ENCODE data around the gene GTPBP1.

Gene GTPBP1

DNA sequence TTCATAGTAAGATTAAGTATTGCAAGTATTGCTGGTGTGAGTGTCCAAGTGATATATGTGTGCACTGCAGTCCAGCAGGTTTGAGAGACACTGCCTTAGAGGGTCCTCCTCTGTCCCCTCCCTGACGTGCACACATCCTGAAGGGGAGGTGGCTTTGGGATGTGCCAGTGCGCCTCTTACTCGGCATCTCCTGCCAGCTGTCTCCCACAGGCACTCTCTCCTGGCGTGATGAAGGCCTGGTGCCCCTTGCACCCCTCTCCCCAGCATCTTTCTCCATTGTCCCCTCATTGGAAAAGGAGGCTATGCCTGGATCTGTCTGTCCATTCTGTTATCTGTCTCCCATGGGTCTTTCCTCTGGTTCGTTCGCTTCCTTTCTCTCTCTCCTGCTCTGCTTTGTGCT lies 24.2 kb downstream of the GTPBP1 start:
- Histone ChIP-seq H3K27ac (ENCODE audit: low read length) (no peak overlapping the region), H3K4me3 (ENCODE audit: low read length) (no peak overlapping the region), H3K4me1 (ENCODE audit: control insufficient read depth, low read depth, low read length) (no peaks in the 10 kb centered on the region), H3K9ac (ENCODE audit: low read length) (no peak overlapping the region), H3K36me3 (ENCODE audit: control insufficient read depth, low read depth, low read length) (peaks cover 72% of the 10 kb centered on the region), H3K27me3 (ENCODE audit: control insufficient read depth, insufficient read depth, low read length) (no peaks in the 10 kb centered on the region), H3K9me3 (ENCODE audit: control insufficient read depth, low read depth, low read length) (no peaks in the 10 kb centered on the region)

DNA sequence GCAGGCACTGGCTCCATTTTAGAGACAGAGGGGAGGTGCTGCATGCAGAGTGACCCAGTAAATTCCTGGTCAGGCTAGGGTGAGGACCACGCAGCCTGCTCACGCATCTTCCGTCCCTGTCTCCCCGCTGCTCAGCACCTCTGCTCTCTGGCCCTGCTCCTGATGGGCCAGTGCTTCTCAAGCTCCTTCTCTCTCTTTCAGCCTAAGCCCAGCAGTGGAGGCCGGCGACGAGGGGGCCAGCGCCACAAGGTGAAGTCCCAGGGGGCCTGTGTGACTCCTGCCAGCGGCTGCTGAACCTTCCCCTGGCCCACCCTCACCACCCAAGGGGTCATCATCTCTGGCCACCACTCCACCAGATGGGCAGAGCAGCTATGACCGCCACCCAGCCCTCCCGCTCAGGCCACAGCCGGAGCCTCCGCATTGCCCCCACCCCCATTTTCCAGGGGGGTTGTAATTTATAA lies 24.7 kb downstream of the GTPBP1 start:
- Histone ChIP-seq H3K36me3 (ENCODE audit: control insufficient read depth, low read depth, low read length) (peaks cover 70% of the 10 kb centered on the region), H3K4me1 (ENCODE audit: control insufficient read depth, low read depth, low read length) (no peaks in the 10 kb centered on the region), H3K27ac (ENCODE audit: low read length) (no peak overlapping the region), H3K9ac (ENCODE audit: low read length) (no peak overlapping the region), H3K27me3 (ENCODE audit: control insufficient read depth, insufficient read depth, low read length) (no peaks in the 10 kb centered on the region), H3K9me3 (ENCODE audit: control insufficient read depth, low read depth, low read length) (no peaks in the 10 kb centered on the region), H3K4me3 (ENCODE audit: low read length) (no peak overlapping the region)

DNA sequence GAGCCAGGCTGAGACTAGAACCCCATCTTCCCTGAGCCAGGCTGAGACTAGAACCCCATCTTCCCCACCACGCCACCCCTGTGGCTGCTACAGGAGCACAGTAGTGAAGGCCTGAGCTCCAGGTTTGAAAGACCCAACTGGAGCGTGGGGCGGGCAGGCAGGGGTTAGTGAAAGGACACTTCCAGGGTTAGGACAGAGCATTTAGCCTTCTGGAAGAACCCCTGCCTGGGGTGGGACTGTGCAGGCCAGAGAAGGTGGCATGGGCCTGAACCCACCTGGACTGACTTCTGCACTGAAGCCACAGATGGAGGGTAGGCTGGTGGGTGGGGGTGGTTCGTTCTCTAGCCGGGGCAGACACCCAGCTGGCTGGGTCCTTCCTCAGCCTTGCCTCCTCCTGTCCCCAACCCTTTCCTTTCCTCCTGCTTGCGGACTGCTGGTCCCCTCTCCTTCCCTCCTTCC lies 26.0 kb downstream of the GTPBP1 start:
- no peak overlapping the region for H3K27ac ChIP-seq (ENCODE audit: low read length)
- no peak overlapping the region for H3K9ac ChIP-seq (ENCODE audit: low read length)
- H3K4me1 ChIP-seq (ENCODE audit: control insufficient read depth, low read depth, low read length), result no peaks in the 10 kb centered on the region
- H3K9me3 ChIP-seq (ENCODE audit: control insufficient read depth, low read depth, low read length), result no peaks in the 10 kb centered on the region
- no peak overlapping the region for H3K4me3 ChIP-seq (ENCODE audit: low read length)
- no peaks in the 10 kb centered on the region for H3K27me3 ChIP-seq (ENCODE audit: control insufficient read depth, insufficient read depth, low read length)
- peaks cover 57% of the 10 kb centered on the region for H3K36me3 ChIP-seq (ENCODE audit: control insufficient read depth, low read depth, low read length)

DNA sequence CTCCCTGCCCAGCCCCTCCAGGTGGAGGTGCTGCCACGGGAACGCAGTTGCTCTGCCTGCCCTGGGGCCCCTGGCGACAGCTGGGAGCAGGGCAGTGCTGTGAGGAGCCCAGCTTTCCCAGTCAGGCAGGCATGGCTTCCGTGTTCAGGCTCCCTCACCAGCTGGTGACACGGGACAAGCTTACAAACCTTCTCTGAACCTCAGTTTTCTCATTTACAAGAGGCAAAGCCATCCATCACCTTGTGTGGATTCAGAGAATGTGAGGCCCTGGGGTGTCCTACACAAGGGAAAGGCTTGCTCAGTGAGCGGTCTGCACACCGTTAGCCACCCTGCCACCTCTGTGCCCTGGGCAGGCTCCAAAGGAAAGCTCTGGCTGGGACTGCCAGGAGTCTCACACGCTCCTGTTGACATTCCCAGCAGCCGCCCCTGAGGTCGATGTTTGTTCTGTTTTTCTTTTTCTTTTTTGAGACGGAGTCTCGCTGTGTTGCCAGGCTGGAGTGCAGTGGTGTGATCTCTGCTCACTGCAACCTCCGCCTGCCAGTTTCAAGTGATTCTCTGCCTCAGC lies 26.6 kb downstream of the GTPBP1 start:
- no peak overlapping the region for H3K9ac ChIP-seq (ENCODE audit: low read length)
- H3K9me3 ChIP-seq (ENCODE audit: control insufficient read depth, low read depth, low read length), result no peaks in the 10 kb centered on the region
- H3K4me1 ChIP-seq (ENCODE audit: control insufficient read depth, low read depth, low read length), result no peaks in the 10 kb centered on the region
- H3K27me3 ChIP-seq (ENCODE audit: control insufficient read depth, insufficient read depth, low read length), result no peaks in the 10 kb centered on the region
- H3K36me3 ChIP-seq (ENCODE audit: control insufficient read depth, low read depth, low read length), result peaks cover 51% of the 10 kb centered on the region
- H3K4me3 ChIP-seq (ENCODE audit: low read length), result no peak overlapping the region
- no peak overlapping the region for H3K27ac ChIP-seq (ENCODE audit: low read length)

DNA sequence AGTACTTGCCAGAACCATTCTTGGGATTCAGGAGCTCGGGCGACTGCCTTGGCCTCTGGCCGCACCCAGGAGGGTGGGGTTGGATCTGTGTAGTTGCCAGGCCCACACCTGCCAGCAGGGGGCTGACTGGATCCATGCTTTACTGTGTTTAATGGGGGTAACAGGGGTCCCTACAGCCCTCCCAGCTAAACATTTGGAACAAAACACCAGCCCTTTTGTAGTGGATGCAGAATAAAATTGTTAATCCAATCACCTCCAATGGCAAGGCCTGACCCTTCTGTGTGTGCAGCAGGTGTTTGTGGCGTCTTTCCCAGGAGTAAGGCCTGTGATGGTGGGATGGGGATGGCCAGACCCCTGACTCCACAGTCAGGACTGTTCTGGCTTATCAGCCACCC lies 27.6 kb downstream of the GTPBP1 start:
- H3K4me3 ChIP-seq (ENCODE audit: low read length), result no peak overlapping the region
- H3K27ac ChIP-seq (ENCODE audit: low read length), result no peak overlapping the region
- H3K4me1 ChIP-seq (ENCODE audit: control insufficient read depth, low read depth, low read length), result no peaks in the 10 kb centered on the region
- no peak overlapping the region for H3K9ac ChIP-seq (ENCODE audit: low read length)
- H3K9me3 ChIP-seq (ENCODE audit: control insufficient read depth, low read depth, low read length), result no peaks in the 10 kb centered on the region
- peaks cover 41% of the 10 kb centered on the region for H3K36me3 ChIP-seq (ENCODE audit: control insufficient read depth, low read depth, low read length)
- H3K27me3 ChIP-seq (ENCODE audit: control insufficient read depth, insufficient read depth, low read length), result no peaks in the 10 kb centered on the region

DNA sequence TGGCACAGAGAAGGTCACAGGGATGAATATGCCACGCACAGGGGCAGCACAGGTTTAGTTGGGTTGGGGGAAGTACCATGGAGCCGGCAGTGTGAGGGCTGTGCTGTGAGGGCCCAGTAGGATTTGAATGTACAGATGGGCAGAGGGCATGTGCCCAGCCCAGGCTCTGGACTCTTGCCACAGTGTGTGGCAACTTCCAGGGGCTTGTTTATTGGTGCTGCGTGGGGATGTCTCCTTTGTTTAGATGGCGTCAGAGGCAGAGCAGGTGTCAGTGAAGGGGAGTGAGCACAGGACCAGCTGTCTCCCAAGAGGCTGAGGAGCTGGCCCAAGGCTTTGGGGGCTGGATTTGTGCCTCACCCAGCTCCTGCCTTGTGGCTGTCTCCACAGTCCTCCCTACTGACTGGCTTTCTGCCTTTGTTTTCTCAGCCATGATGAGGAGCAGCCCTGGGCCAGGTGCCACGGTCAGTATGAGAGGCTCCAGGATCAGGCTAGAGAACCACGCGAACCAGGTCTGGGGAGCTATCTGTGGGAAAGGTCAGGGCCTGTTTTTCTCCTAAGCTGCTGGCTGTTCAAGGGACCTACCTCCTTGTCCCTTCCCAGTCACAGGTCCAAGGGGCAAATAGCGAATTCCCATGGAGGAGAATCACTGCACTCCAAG lies 28.1 kb downstream of the GTPBP1 start:
- Histone ChIP-seq H3K27ac (ENCODE audit: low read length) (no peak overlapping the region), H3K27me3 (ENCODE audit: control insufficient read depth, insufficient read depth, low read length) (no peaks in the 10 kb centered on the region), H3K9ac (ENCODE audit: low read length) (no peak overlapping the region), H3K4me1 (ENCODE audit: control insufficient read depth, low read depth, low read length) (no peaks in the 10 kb centered on the region), H3K4me3 (ENCODE audit: low read length) (no peak overlapping the region), H3K36me3 (ENCODE audit: control insufficient read depth, low read depth, low read length) (peaks cover 39% of the 10 kb centered on the region), H3K9me3 (ENCODE audit: control insufficient read depth, low read depth, low read length) (no peaks in the 10 kb centered on the region)

DNA sequence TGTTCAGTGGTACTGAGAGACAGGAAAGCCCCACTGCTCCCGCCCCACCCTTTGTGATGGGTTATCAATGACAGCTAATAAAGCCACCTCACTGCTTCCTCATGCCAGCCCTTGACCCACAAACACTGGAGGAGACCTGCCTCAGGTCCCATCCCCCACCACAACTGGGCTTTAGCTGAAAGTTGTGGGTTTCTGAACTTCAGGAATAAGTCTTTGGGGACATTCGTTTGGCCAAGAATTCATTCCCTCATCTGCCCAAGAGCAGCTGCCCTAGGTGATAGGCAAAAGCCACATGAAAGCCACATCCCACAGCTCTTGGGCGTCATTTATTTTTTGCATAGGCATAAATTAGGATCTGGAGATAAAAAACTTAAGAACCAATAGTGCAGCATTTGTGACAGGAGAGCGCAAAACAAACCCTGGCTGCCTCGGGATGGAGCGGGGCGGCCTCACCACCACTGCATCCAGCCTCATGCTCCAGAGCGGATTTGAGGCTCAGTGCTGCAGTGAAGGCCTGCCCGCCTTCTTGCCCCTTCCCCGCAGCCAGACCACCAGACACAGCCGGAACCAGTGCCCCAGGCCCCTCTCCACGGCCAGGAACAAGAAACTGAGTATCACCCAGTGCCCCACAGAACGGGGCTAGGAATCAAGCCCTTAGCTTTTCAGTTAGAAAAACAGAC lies 28.8 kb downstream of the GTPBP1 start:
- peaks cover 32% of the 10 kb centered on the region for H3K36me3 ChIP-seq (ENCODE audit: control insufficient read depth, low read depth, low read length)

DNA sequence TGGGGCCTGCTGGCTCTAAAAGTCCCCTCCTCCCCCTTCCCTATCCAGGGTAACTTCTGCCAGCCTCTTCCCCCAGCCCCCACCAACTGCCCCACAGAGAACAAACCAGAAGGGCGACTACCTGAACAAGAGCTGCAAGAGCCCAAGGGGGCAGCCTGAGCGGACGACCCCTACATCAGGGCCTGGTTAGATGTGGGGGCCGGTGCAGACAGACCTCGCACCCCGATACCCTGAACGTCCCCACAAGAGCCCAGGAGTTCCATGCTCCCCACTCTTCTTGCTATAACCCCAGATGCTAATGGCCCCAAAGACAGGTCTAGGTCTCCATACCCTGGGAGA lies 29.4 kb downstream of the GTPBP1 start:
- H3K27ac ChIP-seq (ENCODE audit: low read length), result no peak overlapping the region
- no peaks in the 10 kb centered on the region for H3K9me3 ChIP-seq (ENCODE audit: control insufficient read depth, low read depth, low read length)
- H3K4me1 ChIP-seq (ENCODE audit: control insufficient read depth, low read depth, low read length), result no peaks in the 10 kb centered on the region

More for the DNA sequence above, 28.8 kb downstream of the GTPBP1 start:
- H3K4me1 ChIP-seq (ENCODE audit: control insufficient read depth, low read depth, low read length), result no peaks in the 10 kb centered on the region
- H3K9ac ChIP-seq (ENCODE audit: low read length), result no peak overlapping the region
- no peak overlapping the region for H3K27ac ChIP-seq (ENCODE audit: low read length)
- no peaks in the 10 kb centered on the region for H3K27me3 ChIP-seq (ENCODE audit: control insufficient read depth, insufficient read depth, low read length)
- H3K9me3 ChIP-seq (ENCODE audit: control insufficient read depth, low read depth, low read length), result no peaks in the 10 kb centered on the region
- H3K4me3 ChIP-seq (ENCODE audit: low read length), result no peak overlapping the region

DNA sequence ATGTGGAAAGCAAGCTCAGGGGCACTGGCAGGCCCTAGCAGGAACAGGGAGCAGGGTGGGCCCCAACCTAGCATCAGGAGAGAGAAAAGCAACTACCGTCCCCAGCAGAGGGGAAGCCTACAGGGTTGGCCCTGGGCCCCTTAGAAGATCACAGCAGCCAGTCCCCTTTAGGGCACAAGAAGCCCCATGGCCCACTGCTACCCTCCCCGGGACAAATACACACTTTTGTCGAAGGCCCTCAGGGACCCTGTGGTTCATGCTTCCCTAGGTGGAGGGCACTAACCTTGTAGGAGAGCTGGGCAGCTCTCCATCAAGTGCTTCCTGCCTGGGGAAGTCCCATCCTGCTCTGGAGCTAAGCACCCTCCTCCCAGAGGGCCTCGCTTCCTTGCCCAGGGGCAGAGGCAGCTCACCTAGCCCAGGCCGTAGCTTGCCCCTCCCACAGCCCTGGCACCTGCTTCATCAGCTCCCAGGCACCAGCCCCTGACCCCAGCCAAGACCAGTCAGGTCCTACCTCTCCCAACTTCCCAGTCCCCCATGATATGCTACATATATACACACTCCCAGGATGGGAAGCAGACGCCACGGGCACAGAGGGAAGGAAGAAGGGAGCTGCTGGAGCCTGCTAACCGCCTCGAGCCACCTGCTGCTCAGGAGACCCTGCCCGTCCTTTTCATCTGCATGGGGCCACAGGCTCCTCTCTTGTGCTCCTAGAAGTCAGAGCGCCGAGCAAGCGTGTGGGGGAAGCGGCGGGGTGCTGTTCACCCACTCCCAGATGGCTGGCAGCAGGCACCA lies 29.9 kb downstream of the GTPBP1 start:
- no peaks in the 10 kb centered on the region for H3K4me1 ChIP-seq (ENCODE audit: control insufficient read depth, low read depth, low read length)
- peaks cover 21% of the 10 kb centered on the region for H3K36me3 ChIP-seq (ENCODE audit: control insufficient read depth, low read depth, low read length)
- H3K4me3 ChIP-seq (ENCODE audit: low read length), result no peak overlapping the region
- H3K27ac ChIP-seq (ENCODE audit: low read length), result no peak overlapping the region
- no peaks in the 10 kb centered on the region for H3K9me3 ChIP-seq (ENCODE audit: control insufficient read depth, low read depth, low read length)
- no peaks in the 10 kb centered on the region for H3K27me3 ChIP-seq (ENCODE audit: control insufficient read depth, insufficient read depth, low read length)
- H3K9ac ChIP-seq (ENCODE audit: low read length), result no peak overlapping the region

More for the DNA sequence above, 29.4 kb downstream of the GTPBP1 start:
- Histone ChIP-seq H3K36me3 (ENCODE audit: control insufficient read depth, low read depth, low read length) (peaks cover 27% of the 10 kb centered on the region), H3K27me3 (ENCODE audit: control insufficient read depth, insufficient read depth, low read length) (no peaks in the 10 kb centered on the region), H3K4me3 (ENCODE audit: low read length) (no peak overlapping the region), H3K9ac (ENCODE audit: low read length) (no peak overlapping the region)

DNA sequence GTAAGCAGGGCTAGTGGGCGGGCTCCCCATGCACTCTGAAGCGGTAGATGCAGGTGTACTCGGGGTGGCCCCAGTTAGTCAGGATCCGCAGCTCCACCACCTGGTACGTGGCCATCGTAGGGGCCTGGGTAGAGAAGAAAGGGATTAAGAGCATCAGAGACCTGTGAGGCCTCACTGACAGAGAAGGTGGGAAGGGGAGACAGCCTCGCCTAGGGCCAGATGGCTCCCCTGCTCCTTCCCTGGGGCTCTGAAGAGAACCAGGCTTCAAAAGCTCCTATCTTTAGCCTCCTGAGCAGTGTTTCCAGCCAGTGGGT lies 30.5 kb downstream of the GTPBP1 start:
- H3K4me3 ChIP-seq (ENCODE audit: low read length), result no peak overlapping the region
- H3K9ac ChIP-seq (ENCODE audit: low read length), result no peak overlapping the region
- no peak overlapping the region for H3K27ac ChIP-seq (ENCODE audit: low read length)
- peaks cover 17% of the 10 kb centered on the region for H3K36me3 ChIP-seq (ENCODE audit: control insufficient read depth, low read depth, low read length)
- H3K9me3 ChIP-seq (ENCODE audit: control insufficient read depth, low read depth, low read length), result no peaks in the 10 kb centered on the region
- H3K4me1 ChIP-seq (ENCODE audit: control insufficient read depth, low read depth, low read length), result no peaks in the 10 kb centered on the region
- no peaks in the 10 kb centered on the region for H3K27me3 ChIP-seq (ENCODE audit: control insufficient read depth, insufficient read depth, low read length)

DNA sequence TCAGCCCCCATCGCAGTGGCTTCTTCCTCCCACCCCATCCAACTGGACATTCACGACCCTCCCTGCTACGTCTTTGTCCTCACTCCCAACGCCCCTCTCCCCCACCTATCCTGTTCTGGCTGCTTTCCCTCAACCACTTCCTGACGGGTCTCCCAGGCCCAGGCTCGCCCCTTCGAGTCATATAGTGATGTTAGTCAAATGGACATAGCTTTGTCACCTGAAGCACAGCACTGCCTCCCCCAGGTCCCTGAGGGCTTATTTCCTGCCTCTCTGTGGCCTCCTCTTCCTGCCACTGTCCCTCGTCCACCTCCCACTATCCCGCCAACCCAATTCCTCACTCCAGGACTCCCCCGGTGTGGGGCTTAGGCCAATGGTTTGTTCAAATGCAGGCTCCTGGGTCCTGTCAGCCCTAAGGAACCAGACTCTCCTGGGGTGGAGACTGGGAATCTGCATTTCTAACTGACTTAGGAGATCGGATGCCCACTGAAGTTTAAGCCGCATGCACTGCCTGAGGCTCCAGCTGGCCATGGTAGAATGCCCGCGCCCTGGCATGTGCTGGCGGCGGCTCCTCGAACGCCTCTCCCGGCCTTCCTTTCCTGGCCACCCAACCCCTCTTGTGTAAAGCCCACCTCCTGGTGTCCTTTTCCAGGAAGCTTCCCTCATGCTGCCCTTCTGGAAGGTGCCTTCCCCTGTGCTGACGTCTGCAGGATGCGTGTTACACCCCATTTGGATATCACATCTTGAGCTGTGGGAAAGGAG lies 31.7 kb downstream of the GTPBP1 start:
- Histone ChIP-seq H3K27me3 (ENCODE audit: control insufficient read depth, insufficient read depth, low read length) (no peaks in the 10 kb centered on the region), H3K36me3 (ENCODE audit: control insufficient read depth, low read depth, low read length) (peaks cover 14% of the 10 kb centered on the region), H3K27ac (ENCODE audit: low read length) (no peak overlapping the region), H3K9ac (ENCODE audit: low read length) (no peak overlapping the region), H3K9me3 (ENCODE audit: control insufficient read depth, low read depth, low read length) (no peaks in the 10 kb centered on the region), H3K4me1 (ENCODE audit: control insufficient read depth, low read depth, low read length) (no peaks in the 10 kb centered on the region), H3K4me3 (ENCODE audit: low read length) (no peak overlapping the region)

Data from iPS-18a (cell line).